HepG2 (cell line): Measurements from ENCODE around the gene CIAPIN1. TPM values are rescaled to one million over a fixed set of nuclear protein-coding genes. Genes with fewer than 3 reads are reported as not detected.

Experiments used
- EP300 ChIP-seq, 3 experiments: sonication (generic) in 1 of 3; formaldehyde crosslinking in 1 of 3; IDR thresholded peaks; 2 replicates each; pipeline versions ENCODE4 v1.5.1 to v1.6.1; 2011 to 2020; ENCODE audit warnings: low read depth in 2 of 3, low read length in 2 of 3, borderline replicate concordance in 1 of 3, improper control_type of control experiment in 1 of 3, mild to moderate bottlenecking in 1 of 3, missing genetic modification reagents in 1 of 3, moderate library complexity in 1 of 3
- KDM6A ChIP-seq: IDR thresholded peaks from 2 replicates; pipeline ENCODE4 v1.6.1; 2016; ENCODE audit warnings: low read depth
- KLF13 ChIP-seq: sonication (generic); formaldehyde crosslinking; IDR thresholded peaks from 2 replicates; pipeline ENCODE4 v1.4.0; 2020; ENCODE audit warnings: mild to moderate bottlenecking, missing genetic modification reagents
- KLF6 ChIP-seq: IDR thresholded peaks from 2 replicates; pipeline ENCODE4 v1.8.0; 2016; ENCODE audit warnings: missing biosample characterization, missing genetic modification reagents
- PRMT3 ChIP-seq: sonication (generic); formaldehyde crosslinking; IDR thresholded peaks from 2 replicates; pipeline ENCODE4 v1.8.1; 2022; ENCODE audit warnings: low read depth, mild to moderate bottlenecking, moderate library complexity, missing genetic modification reagents, borderline replicate concordance
- SIX4 ChIP-seq: sonication (generic); formaldehyde crosslinking; IDR thresholded peaks from 2 replicates; pipeline ENCODE4 v1.4.0; 2020; ENCODE audit warnings: missing genetic modification reagents
- SYNCRIP ChIP-seq: fragments of 200-400 bp; formaldehyde crosslinking; IDR thresholded peaks from 2 replicates; pipeline ENCODE4 v1.6.1; 2018; ENCODE audit warnings: mild to moderate bottlenecking, low read depth, low read length; ENCODE audit not compliant: insufficient read depth
- TMF1 ChIP-seq: sonication (generic); formaldehyde crosslinking; IDR thresholded peaks from 2 replicates; pipeline ENCODE4 v1.8.1; 2022; ENCODE audit warnings: low read depth, missing genetic modification reagents
- ZC3H4 ChIP-seq: sonication (generic); formaldehyde crosslinking; IDR thresholded peaks from 2 replicates; pipeline ENCODE4 v1.4.0; 2020; ENCODE audit warnings: missing genetic modification reagents, borderline replicate concordance
- ZNF253 ChIP-seq: sonication (generic); formaldehyde crosslinking; IDR thresholded peaks from 2 replicates; pipeline ENCODE4 v1.8.0; 2022; ENCODE audit warnings: mild to moderate bottlenecking, missing genetic modification reagents, borderline replicate concordance
- ZNF501 ChIP-seq: sonication (generic); formaldehyde crosslinking; IDR thresholded peaks from 2 replicates; pipeline ENCODE4 v1.5.1; 2020; ENCODE audit warnings: mild to moderate bottlenecking, moderate library complexity, missing genetic modification reagents
- polyA plus RNA-seq, 8 experiments: library from polyadenylated mRNA; depleted of rRNA in 3 of 8; stranded (reverse) in 7 of 8; unstranded in 1 of 8; fragments of >200 nt; fragmentation: Illumina TruSeq in 4 of 8; extraction: Trizol in 4 of 8; gene quantifications; 2 replicates each; pipeline versions ENCODE4 v1.2.1 to v1.2.3, GENCODE V29; 2011 to 2016; ENCODE audit warnings: low read depth in 4 of 8, missing spikeins in 1 of 8, mixed read lengths in 1 of 8; ENCODE audit not compliant: insufficient read depth in 1 of 8
- total RNA-seq, 5 experiments: library from RNA; depleted of rRNA; stranded (reverse); fragments of >200 nt; fragmentation: Illumina TruSeq; extraction: Trizol; gene quantifications; 2 replicates each; pipeline ENCODE4 v1.2.3, GENCODE V29; 2016; ENCODE audit warnings: low read depth in 1 of 5
- TF ChIP-seq, protein P1 (sequence below): sonication (generic); formaldehyde crosslinking; IDR thresholded peaks from 2 replicates; pipeline ENCODE4 v1.5.0; 2020; ENCODE audit warnings: missing genetic modification reagents
- TF ChIP-seq, protein P2 (sequence below): sonication (generic); formaldehyde crosslinking; IDR thresholded peaks from 2 replicates; pipeline ENCODE4 v1.8.1; 2023; ENCODE audit warnings: mild to moderate bottlenecking, inconsistent platforms, moderate library complexity, missing genetic modification reagents, borderline replicate concordance
- TF ChIP-seq, protein P3 (sequence below): IDR thresholded peaks from 2 replicates; pipeline ENCODE4 v1.6.1; 2012; ENCODE audit warnings: low read depth, low read length, improper control_type of control experiment
- TF ChIP-seq, protein P4 (sequence below): sonication (generic); formaldehyde crosslinking; IDR thresholded peaks from 2 replicates; pipeline ENCODE4 v1.5.0; 2020; ENCODE audit warnings: mild to moderate bottlenecking, missing genetic modification reagents
- TF ChIP-seq, protein P5 (sequence below): sonication (generic); formaldehyde crosslinking; IDR thresholded peaks from 2 replicates; pipeline ENCODE4 v1.5.1; 2020; ENCODE audit warnings: missing genetic modification reagents, mild to moderate bottlenecking, borderline replicate concordance

Gene CIAPIN1
- total and polyA plus RNA-seq, 2 of the 13 experiments (the other 11 are each of a cell fraction or from before 2014, with no cell fraction given) = 69.3 to 89.7 TPM

DNA sequence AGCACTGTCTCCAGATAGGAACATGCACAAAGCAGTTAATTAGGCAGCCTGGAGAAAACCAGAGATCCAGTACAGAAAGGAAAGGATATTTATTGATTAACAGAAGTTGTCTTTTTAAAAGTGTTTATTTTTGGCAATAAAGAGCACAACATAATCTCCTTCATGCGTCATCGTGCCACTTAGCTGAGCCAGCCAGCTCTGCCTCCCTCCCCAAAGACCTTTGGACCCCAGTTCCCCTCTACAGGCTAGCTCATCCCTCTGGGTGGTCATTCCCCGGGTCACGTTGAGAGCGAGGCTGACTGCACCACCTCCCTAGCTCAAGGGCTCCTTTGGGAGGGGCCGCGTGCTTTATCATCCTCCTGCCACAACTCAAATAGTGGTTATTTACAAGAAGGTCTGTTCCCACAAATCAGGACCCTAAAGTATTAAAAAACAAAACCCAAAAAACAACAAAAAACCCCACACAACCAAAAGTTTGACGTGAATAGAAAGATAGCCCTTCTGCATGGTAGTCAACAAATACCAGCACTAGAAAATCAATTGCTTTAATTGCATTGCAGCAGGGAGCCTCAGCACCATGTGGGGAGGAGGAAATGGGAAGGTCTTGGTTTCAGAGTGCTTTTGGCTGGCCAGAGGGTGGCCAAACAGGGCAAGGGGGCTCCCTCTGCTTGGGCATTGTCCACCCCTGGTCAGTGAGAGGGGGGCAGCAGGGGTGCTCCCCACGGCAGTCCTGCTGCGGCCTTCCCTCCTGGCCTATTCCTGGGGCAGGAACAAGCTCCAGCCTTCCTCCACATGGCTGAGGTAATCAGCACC lies 24.9 kb upstream of the CIAPIN1 start (continued):
- TF ChIP-seq, protein P1, sequence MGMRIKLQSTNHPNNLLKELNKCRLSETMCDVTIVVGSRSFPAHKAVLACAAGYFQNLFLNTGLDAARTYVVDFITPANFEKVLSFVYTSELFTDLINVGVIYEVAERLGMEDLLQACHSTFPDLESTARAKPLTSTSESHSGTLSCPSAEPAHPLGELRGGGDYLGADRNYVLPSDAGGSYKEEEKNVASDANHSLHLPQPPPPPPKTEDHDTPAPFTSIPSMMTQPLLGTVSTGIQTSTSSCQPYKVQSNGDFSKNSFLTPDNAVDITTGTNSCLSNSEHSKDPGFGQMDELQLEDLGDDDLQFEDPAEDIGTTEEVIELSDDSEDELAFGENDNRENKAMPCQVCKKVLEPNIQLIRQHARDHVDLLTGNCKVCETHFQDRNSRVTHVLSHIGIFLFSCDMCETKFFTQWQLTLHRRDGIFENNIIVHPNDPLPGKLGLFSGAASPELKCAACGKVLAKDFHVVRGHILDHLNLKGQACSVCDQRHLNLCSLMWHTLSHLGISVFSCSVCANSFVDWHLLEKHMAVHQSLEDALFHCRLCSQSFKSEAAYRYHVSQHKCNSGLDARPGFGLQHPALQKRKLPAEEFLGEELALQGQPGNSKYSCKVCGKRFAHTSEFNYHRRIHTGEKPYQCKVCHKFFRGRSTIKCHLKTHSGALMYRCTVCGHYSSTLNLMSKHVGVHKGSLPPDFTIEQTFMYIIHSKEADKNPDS (CRISPR knock-in tag) = no peak
- TF ChIP-seq, protein P2, sequence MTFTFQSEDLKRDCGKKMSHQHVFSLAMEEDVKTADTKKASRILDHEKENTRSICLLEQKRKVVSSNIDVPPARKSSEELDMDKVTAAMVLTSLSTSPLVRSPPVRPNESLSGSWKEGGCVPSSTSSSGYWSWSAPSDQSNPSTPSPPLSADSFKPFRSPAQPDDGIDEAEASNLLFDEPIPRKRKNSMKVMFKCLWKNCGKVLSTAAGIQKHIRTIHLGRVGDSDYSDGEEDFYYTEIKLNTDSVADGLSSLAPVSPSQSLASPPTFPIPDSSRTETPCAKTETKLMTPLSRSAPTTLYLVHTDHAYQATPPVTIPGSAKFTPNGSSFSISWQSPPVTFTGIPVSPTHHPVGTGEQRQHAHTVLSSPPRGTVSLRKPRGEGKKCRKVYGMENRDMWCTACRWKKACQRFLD (CRISPR knock-in tag) = no peak
- TF ChIP-seq KDM6A (CRISPR knock-in tag) = peak; percentile 72
- no peak for TF ChIP-seq PRMT3 (CRISPR knock-in tag)
- TF ChIP-seq, protein P3, sequence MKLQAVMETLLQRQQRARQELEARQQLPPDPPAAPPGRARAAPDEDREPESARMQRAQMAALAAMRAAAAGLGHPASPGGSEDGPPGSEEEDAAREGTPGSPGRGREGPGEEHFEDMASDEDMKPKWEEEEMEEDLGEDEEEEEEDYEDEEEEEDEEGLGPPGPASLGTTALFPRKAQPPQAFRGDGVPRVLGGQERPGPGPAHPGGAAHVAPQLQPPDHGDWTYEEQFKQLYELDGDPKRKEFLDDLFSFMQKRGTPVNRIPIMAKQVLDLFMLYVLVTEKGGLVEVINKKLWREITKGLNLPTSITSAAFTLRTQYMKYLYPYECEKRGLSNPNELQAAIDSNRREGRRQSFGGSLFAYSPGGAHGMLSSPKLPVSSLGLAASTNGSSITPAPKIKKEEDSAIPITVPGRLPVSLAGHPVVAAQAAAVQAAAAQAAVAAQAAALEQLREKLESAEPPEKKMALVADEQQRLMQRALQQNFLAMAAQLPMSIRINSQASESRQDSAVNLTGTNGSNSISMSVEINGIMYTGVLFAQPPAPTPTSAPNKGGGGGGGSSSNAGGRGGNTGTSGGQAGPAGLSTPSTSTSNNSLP = no peak
- no peak for TF ChIP-seq SIX4 (CRISPR knock-in tag)
- TF ChIP-seq, protein P4, sequence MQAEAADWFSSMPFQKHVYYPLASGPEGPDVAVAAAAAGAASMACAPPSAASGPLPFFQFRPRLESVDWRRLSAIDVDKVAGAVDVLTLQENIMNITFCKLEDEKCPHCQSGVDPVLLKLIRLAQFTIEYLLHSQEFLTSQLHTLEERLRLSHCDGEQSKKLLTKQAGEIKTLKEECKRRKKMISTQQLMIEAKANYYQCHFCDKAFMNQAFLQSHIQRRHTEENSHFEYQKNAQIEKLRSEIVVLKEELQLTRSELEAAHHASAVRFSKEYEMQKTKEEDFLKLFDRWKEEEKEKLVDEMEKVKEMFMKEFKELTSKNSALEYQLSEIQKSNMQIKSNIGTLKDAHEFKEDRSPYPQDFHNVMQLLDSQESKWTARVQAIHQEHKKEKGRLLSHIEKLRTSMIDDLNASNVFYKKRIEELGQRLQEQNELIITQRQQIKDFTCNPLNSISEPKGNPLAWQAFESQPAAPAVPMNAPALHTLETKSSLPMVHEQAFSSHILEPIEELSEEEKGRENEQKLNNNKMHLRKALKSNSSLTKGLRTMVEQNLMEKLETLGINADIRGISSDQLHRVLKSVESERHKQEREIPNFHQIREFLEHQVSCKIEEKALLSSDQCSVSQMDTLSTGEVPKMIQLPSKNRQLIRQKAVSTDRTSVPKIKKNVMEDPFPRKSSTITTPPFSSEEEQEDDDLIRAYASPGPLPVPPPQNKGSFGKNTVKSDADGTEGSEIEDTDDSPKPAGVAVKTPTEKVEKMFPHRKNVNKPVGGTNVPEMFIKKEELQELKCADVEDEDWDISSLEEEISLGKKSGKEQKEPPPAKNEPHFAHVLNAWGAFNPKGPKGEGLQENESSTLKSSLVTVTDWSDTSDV (CRISPR knock-in tag) = no peak
- peak; percentile 76; the same call in 1 of the 2 replicates for TF ChIP-seq KLF6 (CRISPR knock-in tag)
- TF ChIP-seq SYNCRIP = no peak
- TF ChIP-seq ZNF501 = peak; percentile 65
- TF ChIP-seq EP300 (IDR thresholded peaks at IDR 0.05; ENCODE audit: low read depth in 2 of 2, low read length in 2 of 2) = peak in 1 of 2 experiments; percentile 78; a peak in 2 of 4 replicates
- TF ChIP-seq EP300 (CRISPR knock-in tag; IDR thresholded peaks at IDR 0.05; ENCODE audit: borderline replicate concordance) = no peak
- no peak for TF ChIP-seq ZNF253 (CRISPR knock-in tag)
- TF ChIP-seq, protein P5, sequence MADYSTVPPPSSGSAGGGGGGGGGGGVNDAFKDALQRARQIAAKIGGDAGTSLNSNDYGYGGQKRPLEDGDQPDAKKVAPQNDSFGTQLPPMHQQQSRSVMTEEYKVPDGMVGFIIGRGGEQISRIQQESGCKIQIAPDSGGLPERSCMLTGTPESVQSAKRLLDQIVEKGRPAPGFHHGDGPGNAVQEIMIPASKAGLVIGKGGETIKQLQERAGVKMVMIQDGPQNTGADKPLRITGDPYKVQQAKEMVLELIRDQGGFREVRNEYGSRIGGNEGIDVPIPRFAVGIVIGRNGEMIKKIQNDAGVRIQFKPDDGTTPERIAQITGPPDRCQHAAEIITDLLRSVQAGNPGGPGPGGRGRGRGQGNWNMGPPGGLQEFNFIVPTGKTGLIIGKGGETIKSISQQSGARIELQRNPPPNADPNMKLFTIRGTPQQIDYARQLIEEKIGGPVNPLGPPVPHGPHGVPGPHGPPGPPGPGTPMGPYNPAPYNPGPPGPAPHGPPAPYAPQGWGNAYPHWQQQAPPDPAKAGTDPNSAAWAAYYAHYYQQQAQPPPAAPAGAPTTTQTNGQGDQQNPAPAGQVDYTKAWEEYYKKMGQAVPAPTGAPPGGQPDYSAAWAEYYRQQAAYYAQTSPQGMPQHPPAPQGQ = 0 out of 2 replicates have a peak, but pooled peaks have one; percentile 67
- no peak for TF ChIP-seq ZC3H4 (CRISPR knock-in tag)
- TF ChIP-seq KLF13 (CRISPR knock-in tag) = no peak
- no peak for TF ChIP-seq TMF1 (CRISPR knock-in tag)
